Measurements from ENCODE around the gene ATP10A. TPM values are rescaled to one million over a fixed set of nuclear protein-coding genes. Genes with fewer than 3 reads are reported as not detected.
A peak's percentile ranks its signal among the peaks of the same experiment; 100 is the strongest.

The ATP10A gene, protein sequence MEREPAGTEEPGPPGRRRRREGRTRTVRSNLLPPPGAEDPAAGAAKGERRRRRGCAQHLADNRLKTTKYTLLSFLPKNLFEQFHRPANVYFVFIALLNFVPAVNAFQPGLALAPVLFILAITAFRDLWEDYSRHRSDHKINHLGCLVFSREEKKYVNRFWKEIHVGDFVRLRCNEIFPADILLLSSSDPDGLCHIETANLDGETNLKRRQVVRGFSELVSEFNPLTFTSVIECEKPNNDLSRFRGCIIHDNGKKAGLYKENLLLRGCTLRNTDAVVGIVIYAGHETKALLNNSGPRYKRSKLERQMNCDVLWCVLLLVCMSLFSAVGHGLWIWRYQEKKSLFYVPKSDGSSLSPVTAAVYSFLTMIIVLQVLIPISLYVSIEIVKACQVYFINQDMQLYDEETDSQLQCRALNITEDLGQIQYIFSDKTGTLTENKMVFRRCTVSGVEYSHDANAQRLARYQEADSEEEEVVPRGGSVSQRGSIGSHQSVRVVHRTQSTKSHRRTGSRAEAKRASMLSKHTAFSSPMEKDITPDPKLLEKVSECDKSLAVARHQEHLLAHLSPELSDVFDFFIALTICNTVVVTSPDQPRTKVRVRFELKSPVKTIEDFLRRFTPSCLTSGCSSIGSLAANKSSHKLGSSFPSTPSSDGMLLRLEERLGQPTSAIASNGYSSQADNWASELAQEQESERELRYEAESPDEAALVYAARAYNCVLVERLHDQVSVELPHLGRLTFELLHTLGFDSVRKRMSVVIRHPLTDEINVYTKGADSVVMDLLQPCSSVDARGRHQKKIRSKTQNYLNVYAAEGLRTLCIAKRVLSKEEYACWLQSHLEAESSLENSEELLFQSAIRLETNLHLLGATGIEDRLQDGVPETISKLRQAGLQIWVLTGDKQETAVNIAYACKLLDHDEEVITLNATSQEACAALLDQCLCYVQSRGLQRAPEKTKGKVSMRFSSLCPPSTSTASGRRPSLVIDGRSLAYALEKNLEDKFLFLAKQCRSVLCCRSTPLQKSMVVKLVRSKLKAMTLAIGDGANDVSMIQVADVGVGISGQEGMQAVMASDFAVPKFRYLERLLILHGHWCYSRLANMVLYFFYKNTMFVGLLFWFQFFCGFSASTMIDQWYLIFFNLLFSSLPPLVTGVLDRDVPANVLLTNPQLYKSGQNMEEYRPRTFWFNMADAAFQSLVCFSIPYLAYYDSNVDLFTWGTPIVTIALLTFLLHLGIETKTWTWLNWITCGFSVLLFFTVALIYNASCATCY (N-terminal part only)
- total RNA-seq (2011; cell fraction: chromatin; rRNA removed; ENCODE audit: low replicate concordance): not detected in 2 replicates
- not detected in 2 replicates for total RNA-seq (2011; cell fraction: nucleolus; rRNA removed)
- total RNA-seq (2011; cell fraction: nucleoplasm; rRNA removed): not detected in 2 replicates
- total RNA-seq (2014; rRNA removed) (not detected in 2 replicates), total RNA-seq (2014; rRNA removed; fragmentation: Illumina TruSeq; extraction: Trizol) (not detected in 2 replicates), total RNA-seq (2015; rRNA removed; fragmentation: Illumina TruSeq; extraction: Trizol) (not detected in 2 replicates), total RNA-seq (2021) (0.04 and 0.09 TPM in 2 replicates), polyA plus RNA-seq (2011; rRNA removed) (not detected in 2 replicates), polyA plus RNA-seq (2014; fragmentation: Illumina TruSeq; extraction: Trizol) (not detected in 2 replicates), polyA plus RNA-seq (2014; fragmentation: Nextera tagmentation; extraction: Ambion mirVana) (not detected), polyA plus RNA-seq (2014; rRNA removed) (not detected in 2 replicates), polyA minus RNA-seq (2011; rRNA and poly(A)+ RNA removed) (not detected in 2 replicates), Bru-seq, nascent RNA (percentile 4 among the genes with signal in this experiment), BruChase-seq, experiment 1, labeled RNA remaining after a 2-hour chase (percentile 1 among the genes with signal in this experiment), BruChase-seq, experiment 2, labeled RNA remaining after a 6-hour chase (percentile 2 among the genes with signal in this experiment)
- polyA plus RNA-seq (2011; cell fraction: cytosol; rRNA removed): not detected in 2 replicates
- polyA plus RNA-seq (2011; cell fraction: nucleus; rRNA removed): not detected in 2 replicates
- 0.01 TPM in 1 of 2 replicates, not detected in the other for polyA plus RNA-seq (2012)
- polyA minus RNA-seq (2011; cell fraction: cytosol; rRNA and poly(A)+ RNA removed): not detected in 2 replicates
- not detected in 2 replicates for polyA minus RNA-seq (2011; cell fraction: nucleus; rRNA and poly(A)+ RNA removed)
- long read RNA-seq, experiment 1: 0 reads
- long read RNA-seq, experiment 2: 0 reads
- long read RNA-seq, experiment 3: 0 reads

DNA sequence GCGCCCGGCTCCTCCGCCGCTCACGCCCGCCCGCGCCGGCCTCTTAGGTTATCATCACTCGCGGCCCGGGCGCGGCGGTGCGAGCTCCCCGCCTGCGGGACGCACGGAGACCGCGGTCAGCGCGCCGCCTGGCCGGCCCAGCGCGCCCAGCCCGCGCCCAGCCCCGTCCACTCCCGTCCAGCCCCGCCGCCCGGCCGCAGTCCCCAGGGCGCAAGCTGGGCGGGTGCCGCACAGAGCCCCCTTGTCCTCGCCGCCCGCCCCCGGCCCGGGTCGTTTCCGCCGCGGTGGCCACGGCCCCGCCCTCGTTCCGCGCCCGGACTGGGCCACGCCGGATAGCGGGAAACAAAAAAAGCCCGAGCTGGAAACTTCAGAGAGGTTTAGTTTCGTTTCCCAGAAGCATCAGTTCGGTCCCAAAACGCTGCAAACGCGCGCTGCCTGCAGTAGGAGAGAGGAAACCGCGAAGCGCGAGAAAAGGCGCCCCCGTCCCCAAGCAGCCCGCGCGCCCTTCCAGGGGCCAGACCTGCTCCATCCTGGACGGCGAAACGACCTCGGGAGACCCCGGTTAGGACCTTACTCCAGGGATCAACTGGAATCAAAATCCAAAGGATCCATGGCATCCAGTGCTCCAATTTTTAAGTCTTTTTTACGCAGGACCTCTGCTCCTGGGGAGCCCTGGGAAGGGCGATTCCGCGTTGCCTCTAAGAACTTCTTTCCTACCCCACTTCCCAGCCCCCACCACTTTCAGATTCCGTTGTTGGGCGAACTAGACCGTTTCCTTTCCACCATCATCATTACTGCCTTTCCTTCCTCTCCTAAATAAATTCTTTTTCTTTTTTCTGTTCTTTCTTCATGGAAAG lies at the start of gene ATP10A:
Gene ATP10A, minus strand, starts transcription at position 217 of the 857 bp plus-strand sequence. CDS start 231 bp downstream, outside the sequence.
- CTCF ChIA-PET (ENCODE audit: low intra/inter-chr PET ratio): no interaction called here
- POLR2A ChIA-PET: interaction anchor here (0.6 kb wide), 1 partner anchor 211 kb away, joined by 3 read pairs; no protein-coding TSS in a partner anchor
- no peak within 1 kb of the TSS for H3K9ac ChIP-seq (ENCODE audit: insufficient read depth in 1 of 2, low read depth in 2 of 2, low read length in 2 of 2)
- no TSS peak for BruUV-seq (replicated peaks)
- 3% methylated on average over 22 of the region's 85 CpGs for WGBS (ENCODE audit: insufficient coverage, low coverage, missing lambda C conversion rate)
- DNase-seq (ENCODE audit: extremely low read depth in 1 of 4, low spot score in 3 of 4): no peak
- no peak for FAIRE-seq
- TF ChIP-seq ZNF140 (CRISPR knock-in tag; IDR thresholded peaks at IDR 0.05) (no peak), ZBED1 (IDR thresholded peaks at IDR 0.05) (no peak), PHB2 (IDR thresholded peaks at IDR 0.05; ENCODE audit: low read depth) (no peak), FOXK2 (conservative IDR thresholded peaks at IDR 0.05 in 1 of 2, IDR thresholded peaks at IDR 0.05 in 1 of 2; ENCODE audit: low read depth in 2 of 2) (no peak), PCBP2 (IDR thresholded peaks at IDR 0.05; ENCODE audit: low read depth, low read length, poor library complexity, severe bottlenecking) (no peak), FOXP1 (CRISPR knock-in tag; IDR thresholded peaks at IDR 0.05) (no peak), XRCC3 (IDR thresholded peaks at IDR 0.05) (no peak)
- no peaks in the 10 kb centered on the region for H3K9me3 ChIP-seq (replicated peaks; ENCODE audit: control insufficient read depth, insufficient read depth, low read depth, low read length)
- no peak for ATAC-seq
- H3K27ac ChIP-seq (ENCODE audit: extremely low read depth, low read depth, low read length): no peak within 1 kb of the TSS
- in situ Hi-C loops (cut with MboI): no loop called here
- peaks cover 0 to 12% of the 10 kb centered on the region in 2 experiments; a peak in 1 of 5 replicates for H3K4me1 ChIP-seq (replicated peaks in 1 of 2; ENCODE audit: control insufficient read depth in 2 of 2, insufficient read depth in 2 of 2, low read length in 2 of 2)
- H3K9me1 ChIP-seq (ENCODE audit: control insufficient read depth, insufficient read depth, low read length): no peaks in the 10 kb centered on the region
- no peak within 1 kb of the TSS for H3K4me3 ChIP-seq
- no peak within 1 kb of the TSS for H3K4me2 ChIP-seq (ENCODE audit: insufficient read depth, low read length)
- no peaks in the 10 kb centered on the region for H3K79me2 ChIP-seq (ENCODE audit: control insufficient read depth, insufficient read depth, low read length)
- H3K27me3 ChIP-seq (ENCODE audit: control insufficient read depth in 2 of 2, insufficient read depth in 2 of 2, low read length in 2 of 2): peaks cover 0 to 44% of the 10 kb centered on the region in 2 experiments; a peak in 3 of 5 replicates
- no peaks in the 10 kb centered on the region for H3K36me3 ChIP-seq (ENCODE audit: control insufficient read depth, insufficient read depth, low read length)
- H4K20me1 ChIP-seq (replicated peaks; ENCODE audit: control insufficient read depth, insufficient read depth, low read length): no peaks in the 10 kb centered on the region
- intact Hi-C loops (cut with micrococcal nuclease): loop anchor here (5.0 kb wide), 1 partner anchor 294 kb away; no protein-coding TSS in a partner anchor
- no peak within 1 kb of the TSS for H2AFZ ChIP-seq (ENCODE audit: low read depth, low read length)
